Gastroesophageal sphincter (tissue), 4 donors: ENCODE results near the gene CHCHD6. TPM values are rescaled to one million over a fixed set of nuclear protein-coding genes. Genes with fewer than 3 reads are reported as not detected.

Experiments used
- ATAC-seq: fragments of 150-250 bp; one replicate; pipeline ENCODE4 v1.9.1; 2016; ENCODE audit warnings: mild to moderate bottlenecking, moderate library complexity
- H3K27ac ChIP-seq, 4 donors: fragments of 200-600 bp; sonication (generic) in 3 of 4; 1 replicate in 3 of 4; 2 replicates in 1 of 4; pipeline ENCODE4 v1.5.1; 2016 to 2019
- H3K27me3 ChIP-seq: fragments of 200-600 bp; sonication (generic); one replicate; pipeline ENCODE4 v1.5.1; 2019
- H3K36me3 ChIP-seq, 2 donors: fragments of 200-600 bp; sonication (generic); one replicate each; pipeline ENCODE4 v1.5.1; 2019; ENCODE audit warnings: control low read depth in 1 of 2
- H3K4me1 ChIP-seq, 3 donors: fragments of 200-600 bp; sonication (generic); 1 replicate in 2 of 3; 2 replicates in 1 of 3; pipeline ENCODE4 v1.5.1; 2016 to 2019; ENCODE audit warnings: control low read depth in 2 of 3
- H3K4me3 ChIP-seq, 2 donors: fragments of 200-600 bp; sonication (generic); one replicate each; pipeline ENCODE4 v1.5.1; 2019; ENCODE audit warnings: mild to moderate bottlenecking in 1 of 2, moderate library complexity in 1 of 2
- H3K9me3 ChIP-seq, 3 donors: fragments of 200-600 bp; sonication (generic); one replicate each; pipeline ENCODE4 v1.5.1; 2017 to 2019; ENCODE audit warnings: control low read depth in 2 of 3
- EP300 ChIP-seq: sonication (generic); formaldehyde crosslinking; IDR thresholded peaks from one replicate; pipeline ENCODE4 v1.6.1; 2017; ENCODE audit warnings: antibody characterized with exemption, mild to moderate bottlenecking
- POLR2A ChIP-seq, 2 donors: fragments of 450-650 bp; IDR thresholded peaks; one replicate each; pipeline ENCODE4 v1.6.1; 2017; ENCODE audit warnings: antibody characterized with exemption in 2 of 2, mild to moderate bottlenecking in 2 of 2, moderate library complexity in 1 of 2
- POLR2AphosphoS5 ChIP-seq: sonication (generic); formaldehyde crosslinking; IDR thresholded peaks from one replicate; pipeline ENCODE4 v1.6.1; 2017; ENCODE audit warnings: antibody characterized with exemption
- WGBS, 2 donors: methylation state at CpG; one replicate each; pipeline ENCODE4 v1.1.5; 2018; ENCODE audit warnings: low coverage in 1 of 2; 5-methylcytosine and 5-hydroxymethylcytosine counted together
- total RNA-seq, 4 donors: library from RNA; depleted of rRNA; stranded (reverse); fragments of >200 nt; gene quantifications; one replicate each; pipeline ENCODE4 v1.1.0, GENCODE V29; 2016
- TF ChIP-seq, protein P1 (sequence below), 4 experiments: fragments of 200-600 bp in 2 of 4; fragments of 450-650 bp in 2 of 4; sonication (generic) in 1 of 4; IDR thresholded peaks; one replicate each; pipeline ENCODE4 v1.5.1; 2017 to 2019; ENCODE audit warnings: antibody characterized with exemption in 4 of 4, mild to moderate bottlenecking in 2 of 4, moderate library complexity in 2 of 4

The CHCHD6 gene
- total RNA-seq, 4 donors from 2014 or later, result 8.5 to 37.2 (median 15.2) TPM

DNA sequence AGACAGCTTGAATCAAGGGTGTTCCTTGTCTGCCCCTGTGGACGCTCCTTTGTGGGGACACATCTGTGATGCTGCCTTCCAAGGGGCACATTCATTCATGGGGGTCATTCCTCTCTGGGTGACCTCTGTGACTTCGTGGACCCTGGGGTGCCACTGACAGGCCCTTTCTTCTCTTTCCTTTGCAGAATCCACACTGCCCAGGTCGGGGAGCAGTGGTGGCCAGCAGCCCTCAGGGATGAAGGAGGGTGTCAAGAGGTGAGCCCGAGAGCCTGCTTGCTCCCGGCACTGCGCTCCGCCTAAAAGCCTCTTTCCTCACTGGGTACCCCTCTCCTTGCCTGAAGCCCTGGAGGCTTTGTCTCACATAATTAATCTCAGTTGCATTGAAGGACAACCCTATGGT is 26.3 kb downstream of the CHCHD6 start:
- peaks cover 0 to 49% of the 10 kb centered on the region in 2 donors for H3K36me3 ChIP-seq
- no peaks in the 10 kb centered on the region for H3K9me3 ChIP-seq
- TF ChIP-seq, protein P1, sequence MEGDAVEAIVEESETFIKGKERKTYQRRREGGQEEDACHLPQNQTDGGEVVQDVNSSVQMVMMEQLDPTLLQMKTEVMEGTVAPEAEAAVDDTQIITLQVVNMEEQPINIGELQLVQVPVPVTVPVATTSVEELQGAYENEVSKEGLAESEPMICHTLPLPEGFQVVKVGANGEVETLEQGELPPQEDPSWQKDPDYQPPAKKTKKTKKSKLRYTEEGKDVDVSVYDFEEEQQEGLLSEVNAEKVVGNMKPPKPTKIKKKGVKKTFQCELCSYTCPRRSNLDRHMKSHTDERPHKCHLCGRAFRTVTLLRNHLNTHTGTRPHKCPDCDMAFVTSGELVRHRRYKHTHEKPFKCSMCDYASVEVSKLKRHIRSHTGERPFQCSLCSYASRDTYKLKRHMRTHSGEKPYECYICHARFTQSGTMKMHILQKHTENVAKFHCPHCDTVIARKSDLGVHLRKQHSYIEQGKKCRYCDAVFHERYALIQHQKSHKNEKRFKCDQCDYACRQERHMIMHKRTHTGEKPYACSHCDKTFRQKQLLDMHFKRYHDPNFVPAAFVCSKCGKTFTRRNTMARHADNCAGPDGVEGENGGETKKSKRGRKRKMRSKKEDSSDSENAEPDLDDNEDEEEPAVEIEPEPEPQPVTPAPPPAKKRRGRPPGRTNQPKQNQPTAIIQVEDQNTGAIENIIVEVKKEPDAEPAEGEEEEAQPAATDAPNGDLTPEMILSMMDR (IDR thresholded peaks at IDR 0.05), result no peak
- TF ChIP-seq EP300 (no peak), POLR2A (IDR thresholded peaks at IDR 0.05) (no peak), POLR2AphosphoS5 (no peak)
- no peaks in the 10 kb centered on the region for H3K27me3 ChIP-seq
- H3K4me1 ChIP-seq, result no peaks in the 10 kb centered on the region
- no peak overlapping the region for H3K27ac ChIP-seq
- H3K4me3 ChIP-seq, result no peak overlapping the region
- WGBS, 2 donors, result 90 to 93% methylated on average over 2 of the region's 7 CpGs
- ATAC-seq, result no peak

DNA sequence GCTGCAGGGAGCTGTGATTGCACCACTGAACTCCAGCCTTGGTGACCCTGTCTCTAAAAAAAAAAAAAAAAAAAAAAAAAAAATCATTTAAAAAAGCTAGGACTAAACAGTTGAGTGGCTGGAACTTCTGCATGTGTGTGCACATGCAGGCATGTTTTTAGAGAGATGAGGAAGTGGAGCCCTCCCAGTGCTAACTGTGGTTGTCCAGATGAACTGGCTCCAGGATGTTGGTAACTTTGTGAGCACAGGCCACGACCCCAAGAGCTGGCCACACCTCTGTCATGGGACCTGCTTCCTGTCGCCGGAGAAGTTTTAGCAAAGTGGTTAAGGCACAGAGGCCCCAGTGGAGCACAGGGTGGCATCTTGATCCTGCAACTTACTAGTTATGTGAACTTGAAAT is 27.0 kb downstream of the CHCHD6 start:
- no peaks in the 10 kb centered on the region for H3K9me3 ChIP-seq
- peaks cover 0 to 56% of the 10 kb centered on the region in 2 donors for H3K36me3 ChIP-seq
- no peak overlapping the region for H3K27ac ChIP-seq
- no peak overlapping the region for H3K4me3 ChIP-seq
- ATAC-seq, result no peak
- no peaks in the 10 kb centered on the region for H3K27me3 ChIP-seq
- TF ChIP-seq EP300 (no peak), POLR2A (IDR thresholded peaks at IDR 0.05) (no peak), POLR2AphosphoS5 (no peak)
- TF ChIP-seq, protein P1 (IDR thresholded peaks at IDR 0.05), result no peak
- WGBS, 2 donors, result 40 to 80% methylated on average over 1 of the region's 3 CpGs
- H3K4me1 ChIP-seq, result no peaks in the 10 kb centered on the region

DNA sequence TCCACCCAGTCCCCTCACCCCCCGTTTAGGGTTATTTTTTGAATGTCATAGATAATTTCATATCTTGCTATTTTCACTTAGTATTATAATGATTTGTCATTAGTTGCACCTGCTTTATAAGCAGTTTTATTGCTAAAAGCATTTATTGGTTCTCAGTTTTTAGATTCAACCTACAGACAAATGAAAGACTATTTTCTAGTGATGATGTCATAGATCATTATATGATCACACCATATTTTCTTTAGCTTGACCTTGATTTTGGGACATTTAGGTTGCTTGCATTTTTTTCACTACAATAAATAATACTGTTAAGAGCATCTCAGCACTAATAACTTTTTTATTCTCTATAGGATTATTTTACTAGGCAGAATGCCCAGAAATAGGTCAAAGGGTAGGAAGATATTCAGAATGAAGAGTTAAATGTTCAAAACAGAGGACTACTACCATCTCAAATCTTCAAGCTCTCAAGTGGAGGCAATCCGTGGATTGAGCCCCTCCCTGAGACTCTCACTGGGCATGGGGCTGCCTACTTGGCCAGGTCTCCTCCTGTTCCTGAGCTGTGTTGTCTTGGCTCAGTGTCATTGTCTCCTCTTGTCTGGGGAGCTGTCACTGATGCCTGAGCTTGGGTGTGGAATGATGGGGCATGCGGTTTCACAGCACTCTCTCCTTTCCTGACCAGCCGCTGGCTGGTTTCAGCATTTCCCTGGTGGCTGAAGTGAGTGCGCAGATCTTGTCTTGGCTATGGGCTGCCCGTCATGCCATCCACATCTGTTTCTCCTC is 28.4 kb downstream of the CHCHD6 start:
- Histone ChIP-seq H3K27me3 (no peaks in the 10 kb centered on the region), H3K4me3 (no peak overlapping the region), H3K36me3 (peaks cover 0 to 62% of the 10 kb centered on the region in 2 donors), H3K27ac (no peak overlapping the region), H3K9me3 (no peaks in the 10 kb centered on the region), H3K4me1 (no peaks in the 10 kb centered on the region)
- WGBS, 2 donors, result 65 to 79% methylated on average over 2 of the region's 6 CpGs
- TF ChIP-seq, protein P1 (IDR thresholded peaks at IDR 0.05), result no peak
- TF ChIP-seq POLR2A (IDR thresholded peaks at IDR 0.05) (no peak), EP300 (no peak)
- no peak for ATAC-seq

DNA sequence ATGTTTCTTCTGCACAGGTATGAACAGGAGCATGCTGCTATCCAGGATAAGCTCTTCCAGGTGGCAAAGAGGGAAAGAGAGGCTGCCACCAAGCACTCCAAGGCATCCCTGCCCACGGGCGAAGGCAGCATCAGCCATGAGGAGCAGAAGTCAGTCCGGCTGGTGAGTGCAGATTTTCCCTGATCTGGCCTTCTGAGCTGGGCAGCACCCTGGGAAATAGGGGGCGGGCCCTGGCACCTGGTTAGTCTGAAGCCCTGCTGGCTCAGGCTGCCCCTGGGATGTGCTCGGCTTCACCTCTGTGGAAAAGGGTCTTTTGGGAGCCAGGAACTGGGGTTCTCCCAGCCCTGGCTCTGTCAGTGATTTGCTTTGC is 29.0 kb downstream of the CHCHD6 start:
- H3K9me3 ChIP-seq, result no peaks in the 10 kb centered on the region
- WGBS, 2 donors, result no CpG with 5 or more reads among the region's 5 CpGs
- H3K4me1 ChIP-seq, result no peaks in the 10 kb centered on the region
- TF ChIP-seq EP300, result no peak
- TF ChIP-seq POLR2AphosphoS5, result no peak
- TF ChIP-seq, protein P1 (IDR thresholded peaks at IDR 0.05), result no peak
- TF ChIP-seq POLR2A (IDR thresholded peaks at IDR 0.05), result no peak
- H3K36me3 ChIP-seq, result peaks cover 0 to 62% of the 10 kb centered on the region in 2 donors
- H3K27me3 ChIP-seq, result no peaks in the 10 kb centered on the region
- no peak overlapping the region for H3K27ac ChIP-seq
- H3K4me3 ChIP-seq, result no peak overlapping the region
- no peak for ATAC-seq

DNA sequence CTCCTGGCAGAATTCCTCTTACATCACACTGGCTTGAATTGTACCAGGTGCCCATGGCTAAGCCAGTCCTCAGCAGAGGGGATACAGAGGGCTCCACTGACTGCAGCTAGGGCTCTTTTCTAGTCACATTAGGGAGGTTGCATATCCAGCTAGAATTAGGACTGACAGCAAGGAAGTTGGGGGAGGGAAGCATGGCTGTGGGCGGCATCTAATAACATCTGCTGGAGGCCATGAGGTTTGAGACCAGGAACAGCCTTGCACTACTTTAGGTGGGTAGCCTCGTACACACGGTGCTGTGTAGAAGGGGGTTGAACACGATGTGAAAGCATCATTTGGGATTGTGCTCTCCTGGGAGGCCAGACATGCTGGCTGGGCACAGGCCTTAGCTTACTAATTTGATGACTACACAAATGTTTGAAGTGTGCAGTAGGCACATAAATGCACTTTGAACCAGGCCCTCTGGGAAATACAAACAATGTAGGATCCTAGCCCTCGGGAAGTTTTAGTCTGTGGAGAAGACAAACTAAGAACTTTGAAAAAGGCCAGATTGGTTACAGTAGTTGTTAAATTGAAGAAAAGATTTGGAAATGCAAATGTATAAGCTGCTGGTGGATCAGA is 30.2 kb downstream of the CHCHD6 start:
- H3K4me3 ChIP-seq, result no peak overlapping the region
- peaks cover 0 to 61% of the 10 kb centered on the region in 2 donors for H3K36me3 ChIP-seq
- no peak overlapping the region for H3K27ac ChIP-seq
- TF ChIP-seq POLR2A (IDR thresholded peaks at IDR 0.05) (no peak), POLR2AphosphoS5 (no peak), EP300 (no peak)
- TF ChIP-seq, protein P1 (IDR thresholded peaks at IDR 0.05), result no peak
- no peaks in the 10 kb centered on the region for H3K27me3 ChIP-seq
- WGBS, 2 donors, result 67 to 90% methylated on average over 4 to 5 of the region's 5 CpGs
- peaks cover 0 to 6% (median 0%) of the 10 kb centered on the region in 3 donors for H3K9me3 ChIP-seq
- ATAC-seq, result no peak
- H3K4me1 ChIP-seq, result no peaks in the 10 kb centered on the region
